Hematopoietic multipotent progenitor cell treated with erythropoietin and hydrocortisone succinate and interleukin-3 and kit ligand, for 4 days (in vitro differentiated cells): ENCODE data around the gene NCAM2.
A peak's percentile ranks its signal among the peaks of the same experiment; 100 is the strongest.

Experiments
- DNase-seq: peaks from one replicate; pipeline ENCODE4 v3.0.0-alpha.2; 2015

Gene NCAM2

DNA sequence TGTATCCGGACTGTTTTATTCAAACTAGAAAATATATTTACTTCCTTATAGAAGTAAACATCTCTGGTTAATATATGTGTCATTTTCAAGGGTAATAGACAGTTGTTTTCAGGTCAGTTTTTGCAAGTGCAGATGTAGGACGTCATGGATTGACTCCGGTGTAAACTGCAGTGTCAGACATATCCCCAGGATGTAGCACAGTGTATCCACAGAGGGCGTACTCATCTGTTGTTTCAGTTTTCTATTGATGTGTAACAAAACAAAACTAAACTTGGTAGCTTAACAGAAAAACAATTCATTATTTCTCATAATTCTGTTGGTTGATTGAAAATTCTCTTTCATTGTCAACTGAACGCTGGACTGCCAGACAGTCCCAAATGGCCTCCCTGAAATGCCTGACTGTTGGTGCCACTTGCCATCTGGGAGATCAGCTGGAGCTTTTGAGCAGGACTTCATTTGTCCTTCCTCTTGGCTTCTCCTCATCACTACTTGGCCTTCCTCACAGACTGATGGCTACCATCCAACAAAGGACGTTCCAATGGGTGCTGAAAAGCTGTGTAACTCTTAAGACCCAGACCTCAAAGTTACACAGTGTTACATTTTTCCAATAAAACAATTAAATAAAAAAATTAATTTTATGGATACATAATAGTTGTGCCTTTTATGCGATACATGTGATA is 181.6 kb downstream of the NCAM2 start:
- no peak for DNase-seq

DNA sequence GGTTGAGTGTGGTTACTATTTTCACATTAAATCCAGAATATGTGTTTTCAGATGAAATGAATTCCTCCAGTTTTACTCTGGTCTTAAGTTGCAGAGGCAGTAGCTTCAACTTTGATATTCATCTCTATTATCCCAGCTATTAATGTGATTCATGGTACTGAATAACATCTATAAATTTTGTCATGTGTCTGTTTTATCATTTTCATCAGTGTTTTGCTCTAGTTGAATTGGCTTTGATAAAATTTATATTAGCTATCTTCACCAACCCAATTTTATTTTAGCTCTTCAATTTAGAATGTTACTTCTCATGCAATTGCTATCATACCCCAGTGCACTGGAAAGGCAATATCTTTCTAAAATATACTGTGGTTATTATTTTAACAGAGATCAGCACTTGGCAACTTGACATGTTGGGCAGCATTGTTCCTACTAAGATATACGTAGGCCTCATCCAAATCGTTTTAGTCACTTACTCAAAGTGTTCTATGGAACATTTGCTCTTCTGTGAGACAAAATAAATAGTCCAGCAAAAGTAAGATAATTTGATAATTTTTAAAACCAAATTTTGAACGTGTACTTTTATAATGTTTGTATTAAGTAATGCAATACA is 184.3 kb downstream of the NCAM2 start:
- no peak for DNase-seq

DNA sequence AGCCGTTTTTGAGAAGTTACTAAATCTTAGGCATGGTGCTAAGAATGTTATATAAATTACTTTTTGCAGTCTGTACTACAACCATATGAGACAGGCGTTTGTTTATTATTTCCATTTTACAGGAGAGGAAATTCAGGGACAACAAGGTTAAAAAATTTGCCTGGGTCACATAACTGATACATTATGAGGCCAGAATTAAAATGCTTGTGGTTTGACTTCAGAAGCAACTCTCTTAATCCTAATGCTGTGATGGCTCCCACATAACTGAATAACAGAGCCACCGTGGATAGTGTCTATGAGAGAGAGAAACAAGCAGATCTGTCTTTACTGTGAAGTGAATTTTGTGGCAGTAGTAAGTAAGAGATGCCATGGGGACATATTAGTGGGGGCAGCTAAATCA is 184.9 kb downstream of the NCAM2 start:
- no peak for DNase-seq

DNA sequence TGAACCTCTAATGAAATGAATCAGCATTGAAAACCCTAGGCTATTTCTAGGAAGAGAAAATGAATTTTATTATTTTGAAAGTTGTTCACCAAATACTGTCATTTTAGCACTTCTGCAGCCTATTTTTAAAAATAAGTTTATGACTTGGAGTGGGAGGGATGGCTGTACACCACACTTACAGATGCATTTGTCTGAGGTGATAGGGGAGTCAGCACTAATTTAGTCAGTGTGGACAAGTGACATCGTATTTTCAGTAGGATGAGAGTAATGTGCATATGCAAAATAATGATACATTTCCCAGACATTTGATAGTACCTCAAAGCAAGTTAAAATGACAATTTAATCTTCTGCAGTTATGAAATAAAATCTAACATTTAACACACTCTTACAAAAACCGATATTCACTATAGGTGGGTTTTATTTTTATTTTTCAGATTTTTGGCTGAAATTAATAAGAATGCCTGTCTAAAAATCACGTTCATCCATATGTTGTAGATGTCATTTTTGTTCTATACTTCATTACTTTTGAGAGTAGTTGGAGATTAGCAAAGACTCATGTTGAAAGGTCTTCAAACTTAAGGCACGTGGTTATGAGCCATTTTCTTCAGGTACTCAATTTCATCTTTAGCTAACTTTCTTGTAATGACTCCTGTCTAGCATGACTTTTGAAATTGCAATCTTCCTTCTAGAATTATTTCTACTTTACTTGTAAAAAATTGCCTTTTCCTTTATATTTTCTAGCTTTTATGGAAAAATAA is 186.7 kb downstream of the NCAM2 start:
- DNase-seq = no peak

DNA sequence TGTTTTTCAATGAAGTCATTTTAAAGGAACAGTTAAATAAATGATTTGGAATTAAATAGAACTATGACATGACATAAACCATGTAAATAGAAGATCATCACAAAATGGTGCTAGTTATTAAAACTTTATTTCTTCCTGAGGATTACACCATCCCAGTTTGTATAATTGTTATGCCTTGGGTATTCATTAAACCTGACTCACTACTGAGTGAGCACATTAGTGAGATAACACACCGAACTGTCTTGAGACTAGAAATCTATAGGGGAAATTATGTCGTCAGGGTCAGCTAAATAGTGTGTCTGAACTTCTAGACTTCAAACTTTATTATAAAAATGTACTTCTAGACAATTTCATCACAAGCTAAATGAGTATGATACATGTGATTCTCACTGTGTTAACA is 189.4 kb downstream of the NCAM2 start:
- no peak for DNase-seq

DNA sequence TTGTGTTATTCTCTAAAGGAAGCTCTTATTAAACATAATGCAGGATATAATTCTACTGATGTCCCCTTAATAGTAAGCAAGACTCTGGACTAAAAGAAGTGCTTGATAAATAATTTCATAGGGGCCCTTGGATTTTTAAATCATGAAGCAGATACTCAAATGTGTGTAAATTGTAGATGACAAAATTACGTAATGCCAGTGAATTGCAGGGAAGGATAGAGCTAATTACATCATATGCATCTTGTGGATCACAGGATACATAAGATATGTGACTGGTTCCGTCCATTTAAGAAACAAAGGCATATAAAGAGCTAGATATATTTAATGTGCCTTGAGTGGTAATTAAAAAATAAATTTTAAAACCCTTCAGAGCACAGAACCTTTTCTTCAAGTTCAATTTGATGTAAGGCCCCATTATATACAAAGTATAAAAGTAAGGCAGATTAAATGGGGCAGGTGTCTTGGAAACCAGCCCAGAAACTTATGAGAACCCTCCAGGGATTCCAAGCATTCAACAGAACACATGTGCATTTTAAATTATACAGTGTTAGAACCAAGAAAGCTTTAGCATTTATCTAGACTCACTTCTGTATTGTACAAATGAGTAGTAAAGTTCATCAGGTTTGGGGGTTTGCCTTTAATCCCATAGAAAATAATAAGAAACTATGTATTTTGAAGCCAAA is 190.4 kb downstream of the NCAM2 start:
- DNase-seq = no peak

DNA sequence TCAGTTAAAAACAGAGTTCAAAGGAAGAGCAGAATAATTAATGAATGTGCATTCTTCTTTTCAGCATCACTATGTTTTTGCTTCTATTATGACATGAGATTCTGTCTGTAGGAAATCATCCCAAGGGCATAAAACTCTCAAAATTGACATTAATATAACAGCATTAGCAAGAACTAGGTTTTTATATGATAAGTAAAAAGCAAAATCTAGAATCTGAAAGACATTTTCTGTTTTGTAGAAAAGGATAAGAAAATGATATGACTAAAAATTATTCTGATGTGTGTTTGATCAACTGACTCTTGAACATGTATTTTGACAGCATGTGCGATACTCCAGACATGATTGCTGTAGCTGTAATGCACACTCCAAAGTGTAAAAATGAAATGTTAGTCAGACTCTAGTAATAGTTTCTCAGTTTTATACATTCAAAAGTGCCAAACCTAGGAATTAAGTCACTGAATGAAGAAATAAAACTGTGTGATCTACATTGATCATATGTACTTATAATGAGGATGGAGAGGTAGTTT is 197.3 kb downstream of the NCAM2 start:
- DNase-seq = no peak

DNA sequence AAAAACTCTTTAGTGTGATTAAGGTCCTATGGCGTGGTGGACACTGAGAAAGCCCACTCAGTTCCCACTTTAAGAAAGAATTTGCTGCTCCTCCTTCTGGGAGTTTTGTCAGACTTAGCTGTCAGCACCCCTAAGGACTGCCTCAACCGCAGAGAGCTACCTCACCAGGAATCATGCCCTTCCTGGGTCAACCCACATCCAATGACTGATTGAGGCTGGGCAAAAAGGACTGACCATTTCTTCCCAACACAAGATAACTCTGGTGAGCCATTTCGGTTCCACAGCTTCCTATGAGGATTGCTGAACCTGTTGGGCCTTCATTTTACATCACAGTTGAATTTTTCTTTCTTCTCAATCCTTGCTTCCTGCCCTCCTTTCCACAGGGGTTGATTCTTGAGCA is 197.9 kb downstream of the NCAM2 start:
- DNase-seq = no peak

DNA sequence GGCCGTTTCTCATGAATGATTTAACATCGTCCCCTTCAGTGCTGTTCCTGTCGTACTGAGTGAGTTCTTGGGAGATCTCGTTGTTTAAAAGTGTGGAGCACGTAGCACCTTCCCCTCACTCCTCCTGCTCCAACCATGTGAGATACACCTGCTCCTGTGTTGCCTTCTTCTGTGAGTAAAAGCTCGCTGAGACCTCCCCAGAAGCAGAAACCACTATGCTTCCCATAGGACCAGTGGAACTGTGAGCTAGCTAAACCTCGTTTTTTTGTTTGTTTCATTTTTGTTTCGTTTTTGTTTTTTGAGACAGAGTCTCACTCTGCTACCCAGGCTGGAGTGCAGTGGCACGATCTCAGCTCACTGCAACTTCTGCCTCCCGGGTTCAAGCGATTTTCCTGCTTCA is 198.6 kb downstream of the NCAM2 start:
- no peak for DNase-seq

DNA sequence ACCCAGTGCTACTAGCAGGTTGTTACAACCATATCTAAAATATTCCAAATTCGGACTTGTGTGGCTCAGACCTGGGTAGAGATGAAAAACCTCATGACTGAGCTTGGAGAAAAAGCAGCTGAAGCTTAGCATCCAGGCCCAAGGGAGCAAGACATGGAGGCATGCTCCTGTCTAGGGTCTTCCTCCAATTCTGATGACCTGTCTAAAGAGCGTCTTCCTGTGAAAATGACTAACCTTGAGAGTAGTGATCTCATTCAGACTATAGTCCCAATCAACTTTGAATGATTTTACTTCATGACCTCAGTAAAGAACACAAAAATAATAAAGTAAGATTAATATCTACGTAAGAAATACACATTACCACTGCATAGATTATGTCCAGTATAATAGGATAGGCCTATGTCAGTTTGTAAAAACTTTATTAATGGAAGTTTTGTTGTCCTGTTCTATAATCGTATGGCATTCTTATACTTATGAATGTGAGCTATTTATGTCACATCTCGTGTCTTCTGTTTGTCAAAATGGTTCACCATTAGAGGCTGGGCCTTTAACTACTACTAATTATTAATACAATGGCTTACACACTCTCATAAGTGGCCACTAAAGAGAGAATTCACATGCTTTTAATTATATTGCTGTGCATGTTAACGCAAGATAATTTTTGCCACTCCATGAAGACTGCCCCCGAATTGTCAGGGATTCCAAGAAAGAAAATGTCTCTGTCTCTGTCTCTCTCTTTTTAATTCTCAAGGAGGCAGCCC is 201.3 kb downstream of the NCAM2 start:
- DNase-seq = no peak

DNA sequence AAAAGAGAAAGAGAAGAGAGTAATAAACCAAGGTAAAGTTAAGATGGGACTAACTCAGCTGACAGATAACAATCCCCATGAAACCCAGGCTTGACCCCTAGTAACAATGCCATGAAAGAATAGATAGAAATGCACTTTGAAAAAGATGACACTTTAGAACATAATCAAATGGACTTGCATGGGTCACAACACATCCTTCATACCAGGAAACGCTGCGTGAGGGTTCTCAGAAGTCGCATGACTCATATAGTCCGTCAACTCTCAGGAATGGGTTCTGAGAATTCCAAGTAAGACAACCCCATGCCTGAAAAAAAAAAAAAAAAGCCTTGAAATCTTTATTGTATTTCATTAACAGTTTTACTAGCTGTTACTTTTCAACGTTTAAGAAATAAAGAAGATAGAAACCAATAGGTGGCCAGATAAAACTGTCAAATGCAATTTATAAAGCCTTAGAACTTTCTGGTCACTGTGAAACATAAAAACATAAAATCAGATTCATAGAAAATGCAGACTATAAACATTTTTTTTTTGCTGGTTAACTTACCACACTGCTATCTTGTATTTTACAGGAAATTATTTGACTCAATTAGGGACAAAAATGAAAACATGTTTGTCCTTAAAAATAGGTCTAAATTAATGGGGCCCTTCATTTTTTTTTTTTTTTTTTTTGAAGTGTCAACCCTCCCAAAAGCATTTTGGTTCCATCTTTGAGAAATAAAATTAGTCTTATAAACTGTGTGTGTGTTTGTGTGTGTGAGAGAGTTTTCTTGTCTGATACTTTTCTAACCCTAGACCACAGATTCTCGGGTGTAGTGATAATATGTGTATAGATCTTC is 202.1 kb downstream of the NCAM2 start:
- peak; percentile 85 for DNase-seq

DNA sequence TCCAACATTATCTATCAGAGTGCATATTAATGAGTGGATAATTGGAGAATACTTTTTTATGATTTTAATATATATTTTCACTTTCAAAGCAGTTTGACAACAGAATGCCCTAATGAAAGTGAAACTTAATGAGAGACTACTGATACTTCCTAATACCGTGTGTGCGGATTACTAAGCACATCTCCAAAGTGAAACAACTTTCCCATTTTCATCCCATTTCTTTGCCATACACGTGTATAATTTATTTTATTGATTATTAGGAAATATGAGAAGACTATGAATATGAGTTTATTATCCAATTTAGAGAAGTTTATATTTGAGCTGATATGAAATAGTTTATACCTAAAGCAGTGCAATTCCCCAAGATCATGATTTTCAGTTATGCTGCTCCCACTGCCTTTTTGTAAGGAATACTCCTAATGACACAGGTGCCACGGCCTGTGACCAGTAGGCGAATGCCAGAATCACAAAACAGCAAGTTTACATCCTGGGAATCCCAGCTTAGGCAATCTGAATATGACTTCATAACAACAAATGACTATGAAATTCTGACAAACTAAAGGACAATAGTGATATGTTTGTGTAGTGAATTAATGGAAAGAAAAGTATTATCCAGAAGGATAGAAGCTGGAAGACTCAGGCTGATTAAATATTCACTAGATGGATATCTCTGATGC is 202.9 kb downstream of the NCAM2 start:
- DNase-seq = peak; percentile 32

DNA sequence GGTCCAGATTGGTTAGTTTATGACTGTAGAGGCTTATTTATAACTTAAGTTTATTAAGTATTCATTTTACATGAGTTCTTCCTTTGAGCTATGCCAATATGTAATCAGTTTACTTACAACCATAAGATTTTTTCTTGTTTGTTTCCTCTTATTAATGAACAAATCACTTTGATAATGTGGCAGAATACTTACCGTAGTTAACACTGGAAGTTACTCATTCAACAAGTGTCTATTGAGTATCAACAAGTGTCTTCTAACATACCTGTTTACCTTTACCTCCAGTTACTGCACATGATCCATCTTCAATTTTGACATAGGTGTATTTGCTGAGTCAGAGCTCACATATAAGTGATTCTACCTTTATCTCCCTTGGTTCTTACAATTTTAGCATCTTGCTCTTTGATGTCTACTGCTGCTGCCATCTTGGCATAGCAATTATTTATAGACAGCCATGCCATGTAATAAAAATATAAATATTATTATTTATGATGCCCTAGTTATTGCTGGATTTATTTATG is 205.7 kb downstream of the NCAM2 start:
- no peak for DNase-seq

DNA sequence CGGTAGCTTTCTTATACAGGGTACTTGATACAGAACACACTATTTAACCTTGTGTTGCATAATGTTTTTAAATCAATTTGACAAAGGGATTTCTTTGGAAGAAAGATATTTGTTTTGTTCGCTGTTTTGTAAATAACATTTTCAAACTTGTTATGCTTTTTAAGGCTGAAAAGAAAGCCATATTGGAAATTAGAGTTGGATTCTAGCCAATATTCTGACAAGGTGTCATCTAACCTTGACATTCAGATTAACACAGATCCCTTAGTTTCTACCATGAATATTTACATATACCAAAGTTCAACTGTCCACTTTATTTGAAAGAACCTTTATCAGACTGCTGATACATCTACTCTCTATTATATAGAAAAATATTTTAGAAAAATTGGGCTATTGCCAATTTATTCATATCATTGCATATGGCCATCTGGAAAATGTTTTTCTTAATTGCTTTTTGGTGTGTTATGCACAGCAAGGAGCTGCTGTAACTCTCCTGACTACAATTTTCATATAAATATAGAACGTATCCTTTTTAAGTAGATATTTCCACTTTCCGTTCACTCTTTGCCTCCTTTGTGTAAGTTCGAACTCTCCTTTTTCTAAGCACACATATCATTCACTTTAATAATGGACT is 206.3 kb downstream of the NCAM2 start:
- DNase-seq = no peak

DNA sequence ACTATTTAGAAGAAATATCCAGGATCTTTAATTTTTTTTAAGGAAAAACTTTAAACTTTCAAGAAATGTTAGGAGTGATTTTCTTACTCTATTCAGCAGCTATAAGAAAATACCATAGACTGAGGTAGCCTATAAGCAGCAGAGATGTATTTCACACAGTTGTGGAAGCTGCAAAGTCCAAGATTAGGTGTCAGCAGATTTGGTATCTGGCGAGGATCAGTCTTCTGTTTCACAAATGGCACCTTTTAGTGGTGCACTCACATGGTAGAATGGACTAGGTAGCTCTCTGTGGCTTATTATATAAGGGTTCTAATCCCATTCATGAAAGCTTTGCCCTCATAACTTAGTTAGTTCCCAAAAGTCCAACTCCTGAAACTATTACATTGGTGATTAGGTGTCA is 207.4 kb downstream of the NCAM2 start:
- no peak for DNase-seq

DNA sequence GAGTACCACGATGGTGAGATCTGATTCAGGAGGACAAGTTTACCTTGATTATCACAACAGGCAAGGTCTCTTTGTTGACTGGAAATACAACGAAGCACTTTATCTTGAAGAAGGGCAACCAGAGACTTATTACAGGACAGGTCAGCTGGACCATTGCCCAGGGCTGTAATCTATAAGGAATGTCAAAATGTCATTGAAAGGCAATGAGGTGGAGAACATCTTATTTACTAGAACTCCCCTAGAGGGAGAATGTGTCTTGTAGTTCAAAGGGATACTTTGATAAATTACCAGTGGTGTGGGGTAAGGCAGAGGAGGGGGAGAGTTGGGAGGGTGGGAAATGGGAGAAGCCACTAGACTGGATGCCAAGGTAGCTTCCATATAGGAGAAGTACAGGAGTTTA is 212.3 kb downstream of the NCAM2 start:
- DNase-seq = no peak

DNA sequence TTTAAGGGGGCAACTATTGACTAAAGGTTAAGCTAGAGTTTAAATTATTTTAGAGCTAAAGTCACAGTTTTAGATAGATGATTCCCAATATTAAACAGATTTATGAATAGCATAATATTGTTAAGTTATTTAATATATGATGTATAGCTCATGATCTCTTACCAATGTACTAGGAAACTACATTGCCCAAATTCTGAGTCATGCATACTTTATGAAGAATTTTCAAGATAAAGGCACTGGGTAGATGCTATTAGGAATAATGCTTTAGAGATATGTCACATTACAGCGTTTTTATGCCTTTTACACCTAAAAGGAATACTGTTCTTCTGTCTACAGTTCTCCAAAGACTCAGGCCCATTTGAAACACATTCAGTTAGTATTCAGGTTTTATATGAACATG is 215.1 kb downstream of the NCAM2 start:
- no peak for DNase-seq

DNA sequence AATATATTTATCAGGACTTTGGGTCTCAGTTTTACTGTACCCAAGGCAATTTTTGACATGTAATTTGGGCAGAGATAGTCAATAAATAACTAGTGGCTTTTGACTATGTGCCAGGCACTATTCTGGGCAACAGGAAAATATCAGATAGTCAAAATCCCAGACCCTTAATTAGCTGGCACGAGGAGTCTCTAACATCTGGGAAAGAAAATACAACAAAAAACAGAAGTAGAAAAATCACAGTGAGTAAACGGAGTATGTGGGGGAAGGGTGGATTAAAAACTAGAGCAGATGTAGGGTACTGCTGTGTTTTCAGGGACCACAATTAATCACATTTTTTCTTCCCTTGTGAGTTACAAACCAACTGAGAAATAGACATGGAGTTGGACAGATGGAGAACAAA is 217.8 kb downstream of the NCAM2 start:
- DNase-seq = no peak

DNA sequence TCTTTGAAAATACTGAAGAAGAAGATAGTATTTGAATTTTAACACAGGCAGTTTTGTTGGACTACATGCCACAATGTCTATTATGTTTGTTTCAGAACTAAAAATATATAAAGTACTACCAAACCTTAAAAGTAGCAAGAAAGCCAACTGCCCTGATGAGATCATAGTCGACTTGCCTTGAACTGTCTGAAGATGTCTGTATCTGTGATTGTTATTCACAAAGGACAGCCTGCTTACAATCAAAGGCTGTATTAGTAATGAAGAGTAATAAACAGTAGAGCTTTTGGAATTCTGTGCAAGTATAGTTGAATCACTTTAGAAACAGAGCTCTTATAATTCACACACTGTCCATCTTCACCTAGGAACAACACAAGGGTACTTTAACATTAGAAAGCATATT is 228.3 kb downstream of the NCAM2 start:
- DNase-seq = no peak

DNA sequence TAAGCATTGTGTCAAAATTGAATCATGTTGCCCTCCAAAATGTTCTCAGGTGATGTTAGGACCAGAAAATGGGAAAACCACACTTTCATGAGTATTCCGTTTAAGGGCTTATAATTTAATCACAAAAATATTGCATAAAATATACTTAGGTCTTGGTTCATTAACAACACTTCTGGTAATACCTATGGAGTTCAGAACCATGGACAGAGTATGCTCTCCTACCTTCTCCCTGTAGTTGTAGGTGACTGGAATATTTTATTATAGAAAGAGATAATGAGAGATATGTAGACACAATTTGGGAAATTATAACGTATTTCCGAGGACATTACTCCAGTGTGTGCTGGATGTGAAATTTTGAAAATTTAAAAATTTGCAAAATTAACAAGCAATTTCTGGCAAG is 232.5 kb downstream of the NCAM2 start:
- DNase-seq = peak; percentile 35
